ENCODE data around the gene PGBD4.
"Not testable (repeated sequence)": the region's sequence is repeated elsewhere in the genome, so short reads cannot be mapped to it uniquely, and the experiment has no call there.

Gene PGBD4

GRCh38 chr15:34119291-34119690, 17.4 kb downstream of the PGBD4 start:
- Histone ChIP-seq H3K79me2 (no peaks in the 10 kb centered on the region), H3K27me3 (ENCODE audit: control insufficient read depth, insufficient read depth, low read length) (no peaks in the 10 kb centered on the region), H3K4me1 (no peaks in the 10 kb centered on the region), H3K9me3 (ENCODE audit: control insufficient read depth, low read length) (no peaks in the 10 kb centered on the region), H3K4me2 (ENCODE audit: low read length) (no peak overlapping the region), H3K27ac (no peak overlapping the region), H3K4me3 (ENCODE audit: low read depth, low read length) (no peak overlapping the region), H3K9ac (no peak overlapping the region), H3K36me3 (ENCODE audit: control insufficient read depth, insufficient read depth, low read length) (no peaks in the 10 kb centered on the region), H2AFZ (no peak overlapping the region)
- no peak for TF ChIP-seq CTCF (IDR thresholded peaks at IDR 0.05)

GRCh38 chr15:34120420-34120819, 18.5 kb downstream of the PGBD4 start:
- H3K4me1 ChIP-seq; H3K27me3 ChIP-seq (ENCODE audit: control insufficient read depth, insufficient read depth, low read length); H3K79me2 ChIP-seq; H3K9me3 ChIP-seq (ENCODE audit: control insufficient read depth, low read length); H2AFZ ChIP-seq; H3K9ac ChIP-seq; H3K4me3 ChIP-seq (ENCODE audit: low read depth, low read length); H3K4me2 ChIP-seq (ENCODE audit: low read length); H3K27ac ChIP-seq; H3K36me3 ChIP-seq (ENCODE audit: control insufficient read depth, insufficient read depth, low read length): not testable (repeated sequence)

- H3K4me2 ChIP-seq (ENCODE audit: low read length); H3K4me1 ChIP-seq; H3K27ac ChIP-seq; H2AFZ ChIP-seq; H3K36me3 ChIP-seq (ENCODE audit: control insufficient read depth, insufficient read depth, low read length); H3K9ac ChIP-seq; H3K27me3 ChIP-seq (ENCODE audit: control insufficient read depth, insufficient read depth, low read length); H3K79me2 ChIP-seq; H3K4me3 ChIP-seq (ENCODE audit: low read depth, low read length); H3K9me3 ChIP-seq (ENCODE audit: control insufficient read depth, low read length): not testable (repeated sequence)
These were observed 19.9 kb downstream of the PGBD4 start for GRCh38 chr15:34121786-34122185.

- no peak overlapping the region for H3K4me2 ChIP-seq (ENCODE audit: low read length)
- no peak overlapping the region for H3K4me3 ChIP-seq (ENCODE audit: low read depth, low read length)
- no peaks in the 10 kb centered on the region for H3K36me3 ChIP-seq (ENCODE audit: control insufficient read depth, insufficient read depth, low read length)
- no peak for TF ChIP-seq CTCF (IDR thresholded peaks at IDR 0.05)
- no peaks in the 10 kb centered on the region for H3K79me2 ChIP-seq
- no peaks in the 10 kb centered on the region for H3K9me3 ChIP-seq (ENCODE audit: control insufficient read depth, low read length)
- no peak overlapping the region for H3K9ac ChIP-seq
- H3K27ac ChIP-seq, result no peak overlapping the region
- H3K27me3 ChIP-seq (ENCODE audit: control insufficient read depth, insufficient read depth, low read length), result no peaks in the 10 kb centered on the region
- no peak overlapping the region for H2AFZ ChIP-seq
- no peaks in the 10 kb centered on the region for H3K4me1 ChIP-seq
These were observed 20.9 kb downstream of the PGBD4 start for GRCh38 chr15:34122771-34123183.

- Histone ChIP-seq H3K27ac (no peak overlapping the region), H2AFZ (no peak overlapping the region), H3K9me3 (ENCODE audit: control insufficient read depth, low read length) (no peaks in the 10 kb centered on the region), H3K4me2 (ENCODE audit: low read length) (no peak overlapping the region), H3K27me3 (ENCODE audit: control insufficient read depth, insufficient read depth, low read length) (no peaks in the 10 kb centered on the region), H3K4me1 (no peaks in the 10 kb centered on the region), H3K79me2 (no peaks in the 10 kb centered on the region), H3K36me3 (ENCODE audit: control insufficient read depth, insufficient read depth, low read length) (no peaks in the 10 kb centered on the region), H3K9ac (no peak overlapping the region), H3K4me3 (ENCODE audit: low read depth, low read length) (no peak overlapping the region)
- no peak for TF ChIP-seq CTCF (IDR thresholded peaks at IDR 0.05)
These were observed 22.8 kb downstream of the PGBD4 start for GRCh38 chr15:34124651-34125050.

GRCh38 chr15:34125945-34126344, 24.1 kb downstream of the PGBD4 start:
- Histone ChIP-seq H2AFZ (no peak overlapping the region), H3K27ac (no peak overlapping the region), H3K4me3 (ENCODE audit: low read depth, low read length) (no peak overlapping the region), H3K9me3 (ENCODE audit: control insufficient read depth, low read length) (no peaks in the 10 kb centered on the region), H3K79me2 (no peaks in the 10 kb centered on the region), H3K36me3 (ENCODE audit: control insufficient read depth, insufficient read depth, low read length) (no peaks in the 10 kb centered on the region), H3K27me3 (ENCODE audit: control insufficient read depth, insufficient read depth, low read length) (no peaks in the 10 kb centered on the region), H3K4me1 (no peaks in the 10 kb centered on the region), H3K4me2 (ENCODE audit: low read length) (no peak overlapping the region), H3K9ac (no peak overlapping the region)
- no peak for TF ChIP-seq CTCF (IDR thresholded peaks at IDR 0.05)
